GM12874 (cell line): ENCODE data around the gene CSTPP1.

Source experiments
- TF ChIP-seq, protein P1 (sequence below): IDR thresholded peaks from 2 replicates; pipeline ENCODE4 v1.5.1; 2011; ENCODE audit warnings: low read depth, mild to moderate bottlenecking, control low read depth, low read length, moderate library complexity; ENCODE audit not compliant: insufficient read depth

Gene CSTPP1

GRCh38 chr11:47050284-47050683 lies 113.7 kb downstream of the CSTPP1 start:
- TF ChIP-seq, protein P1, sequence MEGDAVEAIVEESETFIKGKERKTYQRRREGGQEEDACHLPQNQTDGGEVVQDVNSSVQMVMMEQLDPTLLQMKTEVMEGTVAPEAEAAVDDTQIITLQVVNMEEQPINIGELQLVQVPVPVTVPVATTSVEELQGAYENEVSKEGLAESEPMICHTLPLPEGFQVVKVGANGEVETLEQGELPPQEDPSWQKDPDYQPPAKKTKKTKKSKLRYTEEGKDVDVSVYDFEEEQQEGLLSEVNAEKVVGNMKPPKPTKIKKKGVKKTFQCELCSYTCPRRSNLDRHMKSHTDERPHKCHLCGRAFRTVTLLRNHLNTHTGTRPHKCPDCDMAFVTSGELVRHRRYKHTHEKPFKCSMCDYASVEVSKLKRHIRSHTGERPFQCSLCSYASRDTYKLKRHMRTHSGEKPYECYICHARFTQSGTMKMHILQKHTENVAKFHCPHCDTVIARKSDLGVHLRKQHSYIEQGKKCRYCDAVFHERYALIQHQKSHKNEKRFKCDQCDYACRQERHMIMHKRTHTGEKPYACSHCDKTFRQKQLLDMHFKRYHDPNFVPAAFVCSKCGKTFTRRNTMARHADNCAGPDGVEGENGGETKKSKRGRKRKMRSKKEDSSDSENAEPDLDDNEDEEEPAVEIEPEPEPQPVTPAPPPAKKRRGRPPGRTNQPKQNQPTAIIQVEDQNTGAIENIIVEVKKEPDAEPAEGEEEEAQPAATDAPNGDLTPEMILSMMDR, result no peak

DNA sequence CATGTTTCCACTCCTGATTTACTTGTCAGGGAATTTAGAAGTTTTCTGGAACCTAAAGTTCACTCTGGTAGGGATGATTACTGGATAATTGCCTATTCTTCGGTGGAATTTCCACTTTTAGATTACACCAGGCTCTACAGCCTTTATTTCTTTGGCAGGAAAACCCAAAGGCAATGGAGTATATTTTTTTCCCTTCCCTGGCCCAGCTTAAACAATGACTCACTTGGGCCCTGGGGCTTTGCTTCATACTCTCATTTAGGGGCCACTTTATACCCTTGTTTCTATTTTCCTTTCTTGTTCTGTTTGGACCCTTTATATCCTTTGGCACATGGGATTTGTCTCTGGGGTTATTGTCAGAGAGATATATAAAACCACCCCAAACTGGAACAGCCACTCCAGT lies 114.7 kb downstream of the CSTPP1 start:
- TF ChIP-seq, protein P1, result no peak

- TF ChIP-seq, protein P1, result no peak
Observed at GRCh38 chr11:47052165-47052564, 115.6 kb downstream of the CSTPP1 start.

GRCh38 chr11:47052576-47052975 lies 116.0 kb downstream of the CSTPP1 start:
- TF ChIP-seq, protein P1, result no peak

GRCh38 chr11:47055534-47055933 lies 119.0 kb downstream of the CSTPP1 start:
- TF ChIP-seq, protein P1, result no peak

DNA sequence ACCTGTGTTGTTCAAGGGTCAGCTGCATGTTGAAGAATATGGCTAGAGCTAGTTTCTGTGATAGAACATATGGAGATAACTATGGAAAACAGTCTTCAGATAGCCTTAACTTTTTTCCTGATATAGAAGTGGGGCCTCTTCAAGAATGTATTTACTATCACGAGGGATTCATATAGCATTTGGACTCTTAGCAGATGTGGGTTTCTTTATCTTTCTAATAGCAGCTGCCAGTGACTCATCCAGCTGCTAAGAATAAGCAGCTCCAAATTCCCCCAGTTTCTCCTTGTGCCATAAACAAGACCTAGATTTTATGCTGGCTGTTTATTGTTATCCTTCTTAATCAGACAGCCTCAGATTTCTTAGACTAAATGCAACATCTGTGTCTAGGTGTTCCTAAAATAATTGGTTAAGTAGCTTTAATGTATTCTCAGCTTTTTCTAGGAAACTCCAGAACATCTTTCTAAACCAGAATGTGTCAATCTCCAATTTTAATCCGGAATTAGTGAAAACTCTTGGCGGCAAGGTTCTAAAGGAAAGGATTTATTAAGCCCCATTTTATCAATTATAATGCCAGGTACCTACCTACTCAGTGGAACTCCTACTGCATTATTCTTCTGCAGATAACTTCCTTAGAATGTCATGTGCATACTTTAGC lies 119.8 kb downstream of the CSTPP1 start:
- TF ChIP-seq, protein P1, result no peak

DNA sequence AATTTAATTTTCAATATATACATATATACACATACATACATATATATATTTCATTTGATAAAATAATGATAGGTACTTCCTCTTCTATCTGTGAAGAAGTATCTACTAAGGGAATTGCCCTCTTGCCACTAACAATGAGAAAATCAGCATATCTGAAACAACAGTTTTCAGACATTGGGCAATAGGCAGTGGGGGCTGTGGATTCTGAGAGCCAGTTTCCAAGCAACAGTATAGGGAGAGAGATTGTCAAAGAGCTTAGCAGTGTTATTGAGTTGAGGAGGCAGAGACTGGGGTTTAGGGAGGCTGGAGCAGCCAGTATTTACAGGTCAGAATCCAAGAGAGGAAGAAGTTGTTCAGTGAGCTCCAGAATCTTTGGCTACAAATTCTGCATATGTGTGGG lies 120.8 kb downstream of the CSTPP1 start:
- TF ChIP-seq, protein P1, result no peak
